Common myeloid progenitor, CD34-positive (primary cell): Measurements from ENCODE around the gene PDILT.
"Not testable (repeated sequence)": the region's sequence is repeated elsewhere in the genome, so short reads cannot be mapped to it uniquely, and the experiment has no call there.

ENCODE experiments used
- CTCF ChIA-PET: fragments of 350-600 bp; sonication (Branson Sonifier 250); formaldehyde crosslinking; loops from one replicate; lab custom pipeline; 2021; ENCODE audit warnings: antibody characterized with exemption; lab: Charles Lee
- POLR2A ChIA-PET: fragments of 350-600 bp; sonication (Branson Sonifier 250); formaldehyde crosslinking; loops from one replicate; lab custom pipeline; 2021; ENCODE audit warnings: antibody characterized with exemption; lab: Charles Lee
- DNase-seq, 3 donors: peaks; one replicate each; pipeline versions ENCODE4 v3.0.0 to v3.0.0-alpha.2; 2013
- H3K27ac ChIP-seq, 2 experiments: 1 replicate in 1 of 2; 2 replicates in 1 of 2; pipeline ENCODE4 v1.7.0; 2013; ENCODE audit warnings: inconsistent platforms in 2 of 2, low read length in 2 of 2, mild to moderate bottlenecking in 2 of 2, low read depth in 1 of 2, moderate library complexity in 1 of 2; ENCODE audit not compliant: severe bottlenecking in 2 of 2, insufficient read depth in 1 of 2, poor library complexity in 1 of 2
- H3K27me3 ChIP-seq, 5 experiments: replicated peaks in 2 of 5; 1 replicate in 3 of 5; 2 replicates in 2 of 5; pipeline versions ENCODE4 v1.6.1 to v1.7.0; 2013; ENCODE audit warnings: low read length in 4 of 5, mild to moderate bottlenecking in 2 of 5, moderate library complexity in 2 of 5, inconsistent platforms in 1 of 5; ENCODE audit not compliant: insufficient read depth in 5 of 5, control insufficient read depth in 4 of 5
- H3K36me3 ChIP-seq, 4 experiments: 1 replicate in 2 of 4; 2 replicates in 2 of 4; pipeline versions ENCODE4 v1.6.1 to v1.7.0; 2013; ENCODE audit warnings: low read length in 3 of 4, control low read depth in 1 of 4, mild to moderate bottlenecking in 1 of 4; ENCODE audit not compliant: control insufficient read depth in 4 of 4, insufficient read depth in 4 of 4
- H3K4me1 ChIP-seq, 4 experiments: 1 replicate in 3 of 4; 2 replicates in 1 of 4; pipeline versions ENCODE4 v1.6.1 to v1.7.1; 2013; ENCODE audit warnings: low read length in 3 of 4, mild to moderate bottlenecking in 3 of 4, control low read depth in 1 of 4, inconsistent platforms in 1 of 4, moderate library complexity in 1 of 4; ENCODE audit not compliant: control insufficient read depth in 4 of 4, insufficient read depth in 4 of 4; ENCODE audit errors: control extremely low read depth in 1 of 4
- H3K4me3 ChIP-seq, 7 experiments: 1 replicate in 4 of 7; 2 replicates in 3 of 7; pipeline versions ENCODE4 v1.5.1 to v1.7.0; 2013; ENCODE audit warnings: mild to moderate bottlenecking in 7 of 7, low read length in 6 of 7, moderate library complexity in 6 of 7, inconsistent platforms in 2 of 7, low read depth in 2 of 7, control low read depth in 1 of 7; ENCODE audit not compliant: insufficient read depth in 4 of 7, control insufficient read depth in 1 of 7; ENCODE audit errors: extremely low read depth in 1 of 7
- H3K9me3 ChIP-seq, 5 experiments: 1 replicate in 4 of 5; 2 replicates in 1 of 5; pipeline versions ENCODE4 v1.6.1 to v1.7.1; 2013; ENCODE audit warnings: low read length in 4 of 5, mild to moderate bottlenecking in 2 of 5, inconsistent platforms in 1 of 5, low read depth in 1 of 5, moderate library complexity in 1 of 5; ENCODE audit not compliant: control insufficient read depth in 4 of 5, insufficient read depth in 2 of 5; ENCODE audit errors: control extremely low read depth in 1 of 5
- WGBS: methylation state at CpG from one replicate; pipeline ENCODE4 v1.1.5; 2013; ENCODE audit not compliant: insufficient coverage; 5-methylcytosine and 5-hydroxymethylcytosine counted together

PDILT gene

DNA sequence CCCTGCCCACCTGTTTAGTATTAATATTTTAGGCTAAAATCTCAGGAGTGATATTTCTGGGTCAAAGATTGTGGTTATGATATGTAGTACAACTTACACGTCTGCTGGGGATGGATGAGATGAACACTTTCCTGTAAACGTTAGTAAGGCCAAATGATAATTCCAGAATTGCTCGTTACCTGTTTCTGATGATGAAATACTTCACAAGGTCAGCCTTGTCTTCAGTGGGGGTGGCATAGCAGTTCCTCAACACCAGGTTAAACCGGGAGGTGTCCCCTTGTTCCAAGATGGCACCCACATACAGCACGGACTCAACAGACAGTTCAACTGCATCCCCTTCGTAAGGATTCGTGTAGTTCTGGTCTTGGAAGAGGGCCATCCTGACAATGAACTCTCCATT lies 86.5 kb downstream of the PDILT start:
- H3K27me3 ChIP-seq, result peaks cover 0 to 16% (median 2%) of the 10 kb centered on the region in 5 experiments
- POLR2A ChIA-PET, result no interaction called here
- CTCF ChIA-PET, result no interaction called here
- no peak overlapping the region for H3K4me3 ChIP-seq
- no peaks in the 10 kb centered on the region for H3K36me3 ChIP-seq
- H3K9me3 ChIP-seq, result no peaks in the 10 kb centered on the region
- WGBS, result 88% methylated on average over 7 of the region's 7 CpGs
- H3K4me1 ChIP-seq, result no peaks in the 10 kb centered on the region
- no peak for DNase-seq
- no peak overlapping the region for H3K27ac ChIP-seq

DNA sequence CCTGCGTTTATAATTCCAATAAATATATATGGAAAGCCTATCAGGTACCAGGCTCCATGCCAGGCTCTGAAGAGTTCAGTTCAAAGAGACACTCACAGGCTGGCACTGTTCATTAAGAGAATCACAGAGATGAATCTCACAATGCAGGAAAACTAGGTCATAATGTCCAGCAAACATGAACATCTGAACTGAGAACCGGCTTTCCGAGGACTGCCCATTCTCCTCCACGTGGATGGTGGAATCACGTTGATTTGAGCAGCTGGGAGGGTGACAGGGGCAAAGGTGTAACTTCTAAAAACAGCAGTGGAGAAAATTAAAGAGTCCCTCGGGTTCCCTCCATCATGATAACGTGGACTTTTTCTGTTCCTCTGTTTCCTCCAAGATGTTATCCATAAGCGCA lies 87.4 kb downstream of the PDILT start:
- H3K27me3 ChIP-seq, result peaks cover 0 to 15% (median 2%) of the 10 kb centered on the region in 5 experiments
- POLR2A ChIA-PET, result no interaction called here
- WGBS, result 79% methylated on average over 7 of the region's 8 CpGs

DNA sequence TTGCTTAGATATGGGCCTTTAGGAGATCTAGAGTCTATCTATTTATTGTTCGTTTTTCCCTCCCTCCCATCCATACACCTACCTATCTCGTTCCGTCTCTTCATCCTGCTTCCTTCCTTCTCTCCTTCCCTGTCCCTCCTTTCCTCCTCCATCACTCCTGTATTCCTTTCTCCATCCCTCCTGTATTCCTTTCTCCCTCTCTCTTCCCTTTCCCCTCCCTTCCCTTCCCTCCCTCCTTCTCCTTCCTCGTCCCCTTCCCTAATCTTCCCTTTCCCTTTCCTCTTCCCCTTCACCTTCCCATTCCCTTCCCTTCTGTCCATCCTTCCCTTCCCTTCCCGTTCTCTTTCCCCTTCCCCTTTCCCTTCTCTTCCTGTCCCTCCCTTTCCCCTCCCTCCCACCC lies 87.8 kb downstream of the PDILT start:
- no peaks in the 10 kb centered on the region for H3K36me3 ChIP-seq
- H3K4me1 ChIP-seq, result no peaks in the 10 kb centered on the region
- peaks cover 0 to 15% (median 2%) of the 10 kb centered on the region in 5 experiments for H3K27me3 ChIP-seq
- no peak overlapping the region for H3K27ac ChIP-seq
- WGBS, result 93% methylated on average over 4 of the region's 5 CpGs
- no peaks in the 10 kb centered on the region for H3K9me3 ChIP-seq
- ChIA-PET POLR2A (no interaction called here), CTCF (no interaction called here)
- H3K4me3 ChIP-seq, result no peak overlapping the region
- no peak for DNase-seq

More for the DNA sequence above, 87.4 kb downstream of the PDILT start:
- H3K9me3 ChIP-seq, result no peaks in the 10 kb centered on the region
- H3K4me1 ChIP-seq, result no peaks in the 10 kb centered on the region
- CTCF ChIA-PET, result no interaction called here
- no peak overlapping the region for H3K4me3 ChIP-seq
- no peaks in the 10 kb centered on the region for H3K36me3 ChIP-seq
- no peak overlapping the region for H3K27ac ChIP-seq
- no peak for DNase-seq

DNA sequence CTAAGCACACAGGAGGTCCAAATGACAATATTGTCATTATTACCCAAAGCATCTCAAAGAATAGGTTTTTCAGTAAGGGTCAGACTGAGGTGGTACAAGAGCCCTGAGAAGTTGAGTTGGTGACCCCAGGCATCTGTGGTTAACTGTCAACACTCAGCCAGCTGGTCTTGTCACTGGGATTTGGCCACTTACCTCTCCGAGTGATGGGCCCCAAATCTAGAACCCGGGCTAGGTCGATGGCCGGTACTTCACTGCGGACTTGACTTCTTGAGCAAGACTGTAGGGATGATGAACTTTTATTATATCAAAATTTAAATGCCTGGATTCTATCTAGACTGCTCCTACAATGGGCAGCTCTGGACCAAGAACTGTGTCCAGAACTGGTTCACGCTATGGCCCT lies 88.8 kb downstream of the PDILT start:
- Histone ChIP-seq H3K27me3 (peaks cover 0 to 15% (median 2%) of the 10 kb centered on the region in 5 experiments), H3K4me3 (peak overlapping the region in 1 of 7 experiments; percentile 1), H3K27ac (no peak overlapping the region), H3K36me3 (no peaks in the 10 kb centered on the region), H3K9me3 (no peaks in the 10 kb centered on the region), H3K4me1 (no peaks in the 10 kb centered on the region)
- POLR2A ChIA-PET, result no interaction called here
- 100% methylated on average over 1 of the region's 6 CpGs for WGBS
- DNase-seq, result no peak
- CTCF ChIA-PET, result interaction anchor here (0.9 kb wide), 1 partner anchor 408 kb away, joined by 3 read pairs; no protein-coding TSS in a partner anchor

DNA sequence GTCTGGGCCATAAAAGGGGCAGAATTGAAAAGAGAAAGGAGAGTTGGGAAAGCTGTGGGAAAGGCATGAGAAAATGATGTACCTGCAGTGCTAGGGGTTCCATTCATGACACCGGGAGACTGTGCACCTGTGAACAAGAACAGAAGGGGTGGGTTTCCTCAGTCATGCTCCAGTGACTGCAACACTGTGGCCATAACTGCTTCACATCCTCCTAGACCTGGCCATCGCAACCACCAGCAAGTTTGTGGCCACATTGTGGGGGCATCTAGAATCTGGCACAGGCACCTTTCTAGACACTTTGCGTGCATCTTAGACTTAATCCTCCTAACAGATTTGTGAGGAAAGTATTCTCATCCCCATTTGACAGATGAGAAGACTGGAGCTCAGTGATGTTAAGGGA lies 90.0 kb downstream of the PDILT start:
- ChIA-PET CTCF (no interaction called here), POLR2A (no interaction called here)
- 96% methylated on average over 3 of the region's 3 CpGs for WGBS
- H3K4me3 ChIP-seq, result no peak overlapping the region
- H3K36me3 ChIP-seq, result no peaks in the 10 kb centered on the region
- no peaks in the 10 kb centered on the region for H3K9me3 ChIP-seq
- DNase-seq, result no peak
- no peaks in the 10 kb centered on the region for H3K4me1 ChIP-seq
- peaks cover 0 to 15% (median 2%) of the 10 kb centered on the region in 5 experiments for H3K27me3 ChIP-seq
- no peak overlapping the region for H3K27ac ChIP-seq

DNA sequence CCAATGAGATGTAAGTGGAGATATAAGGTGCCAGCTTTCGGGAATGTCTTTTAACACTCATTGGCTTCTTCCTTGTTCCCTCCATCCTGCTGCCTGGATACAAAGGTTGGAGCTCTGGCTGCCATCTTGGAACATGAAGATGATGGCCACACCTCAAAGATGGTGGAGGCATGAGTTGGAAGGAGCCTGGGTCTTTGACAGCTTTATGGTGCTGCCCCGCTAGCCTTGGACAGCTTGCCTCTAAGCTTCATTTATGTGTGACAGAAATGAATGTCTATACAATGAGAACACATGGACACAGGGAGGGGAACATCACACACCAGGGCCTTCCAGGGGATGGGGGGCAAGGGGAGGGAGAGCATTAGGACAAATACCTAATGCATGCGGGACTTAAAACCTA lies 90.8 kb downstream of the PDILT start:
- Histone ChIP-seq H3K27ac (no peak overlapping the region), H3K27me3 (peaks cover 0 to 13% (median 2%) of the 10 kb centered on the region in 5 experiments)
- CTCF ChIA-PET, result interaction anchor here (2.6 kb wide), 1 partner anchor 14 kb away, joined by 9 read pairs; no protein-coding TSS in a partner anchor

DNA sequence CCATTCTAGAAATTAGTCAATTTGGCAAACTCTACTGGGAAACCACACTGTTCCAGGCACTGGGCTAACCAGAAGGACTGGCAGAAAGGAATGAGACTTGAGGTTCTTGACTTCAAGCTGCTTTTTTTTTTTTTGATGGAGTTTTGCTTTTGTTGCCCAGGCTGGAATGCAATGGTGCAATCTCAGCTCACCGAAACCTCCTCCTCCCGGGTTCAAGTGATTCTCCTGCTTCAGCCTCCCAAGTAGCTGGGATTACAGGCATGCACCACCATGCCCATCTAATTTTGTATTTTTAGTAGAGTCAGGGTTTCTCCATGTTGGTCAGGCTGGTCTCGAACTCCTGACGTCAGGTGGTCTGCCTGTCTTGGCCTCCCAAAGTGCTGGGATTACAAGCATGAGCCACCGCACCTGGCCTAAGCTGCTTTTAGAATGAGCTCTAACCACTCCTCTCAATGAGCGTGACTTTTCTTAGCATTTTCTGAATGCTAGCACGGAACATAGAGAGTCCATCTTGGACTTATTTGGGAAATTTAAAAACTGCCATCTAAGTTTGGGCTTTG lies 91.9 kb downstream of the PDILT start:
- H3K4me3 ChIP-seq, DNase-seq, POLR2A ChIA-PET, H3K36me3 ChIP-seq, H3K27me3 ChIP-seq, H3K9me3 ChIP-seq, H3K4me1 ChIP-seq, H3K27ac ChIP-seq: not testable (repeated sequence)
- CTCF ChIA-PET, result interaction anchor here (2.6 kb wide), 1 partner anchor 13 kb away, joined by 9 read pairs; no protein-coding TSS in a partner anchor
- WGBS, result 97% methylated on average over 6 of the region's 7 CpGs

More for the DNA sequence above, 90.8 kb downstream of the PDILT start:
- Histone ChIP-seq H3K4me1 (no peaks in the 10 kb centered on the region), H3K9me3 (no peaks in the 10 kb centered on the region), H3K4me3 (no peak overlapping the region), H3K36me3 (no peaks in the 10 kb centered on the region)
- WGBS, result 100% methylated on average over 1 of the region's 3 CpGs
- POLR2A ChIA-PET, result no interaction called here
- no peak for DNase-seq
